GM18526 (cell line): Measurements from ENCODE around the gene CROCC2.

Source experiments
- POLR2A ChIP-seq: IDR thresholded peaks from 3 replicates; pipeline ENCODE4 v1.6.1; 2011; ENCODE audit not compliant: insufficient read length; ENCODE audit errors: extremely low read depth

The CROCC2 gene

DNA sequence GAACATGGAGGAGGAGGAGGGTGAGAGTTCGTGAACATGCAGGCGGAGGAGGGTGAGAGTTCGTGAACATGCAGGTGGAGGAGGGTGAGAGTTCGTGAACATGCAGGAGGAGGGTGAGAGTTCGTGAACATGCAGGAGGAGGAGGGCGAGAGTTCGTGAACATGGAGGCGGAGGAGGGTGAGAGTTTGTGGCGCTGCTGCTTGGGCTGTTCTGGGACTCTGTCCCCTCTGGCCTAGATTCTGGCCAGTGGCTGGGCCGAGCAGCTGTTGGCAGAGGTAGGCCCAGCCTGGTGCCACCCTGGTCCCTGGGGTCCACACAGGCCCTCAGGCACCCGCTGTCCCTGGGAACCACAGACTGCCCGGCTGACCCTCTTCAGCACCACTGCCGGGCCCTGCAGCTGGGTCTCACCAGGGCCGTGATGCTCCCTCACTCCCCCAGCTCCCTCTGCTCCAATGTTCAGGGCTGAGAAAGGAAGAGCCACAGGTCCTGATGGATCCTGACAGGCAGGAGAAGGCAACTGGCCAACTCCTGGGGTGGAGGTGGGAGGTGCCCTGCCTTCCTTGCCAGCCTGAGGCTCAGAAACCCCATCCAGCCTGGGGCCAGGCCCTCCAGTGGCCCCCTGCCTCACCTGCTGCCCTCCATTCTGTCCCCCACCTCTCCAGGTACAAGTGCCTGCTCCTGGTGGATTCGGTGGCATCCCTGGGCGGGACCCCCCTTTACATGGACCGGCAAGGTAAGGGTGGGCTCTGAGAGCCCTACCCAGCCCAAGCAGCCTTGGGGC is 33.6 kb upstream of the CROCC2 start:
- TF ChIP-seq POLR2A = no peak

DNA sequence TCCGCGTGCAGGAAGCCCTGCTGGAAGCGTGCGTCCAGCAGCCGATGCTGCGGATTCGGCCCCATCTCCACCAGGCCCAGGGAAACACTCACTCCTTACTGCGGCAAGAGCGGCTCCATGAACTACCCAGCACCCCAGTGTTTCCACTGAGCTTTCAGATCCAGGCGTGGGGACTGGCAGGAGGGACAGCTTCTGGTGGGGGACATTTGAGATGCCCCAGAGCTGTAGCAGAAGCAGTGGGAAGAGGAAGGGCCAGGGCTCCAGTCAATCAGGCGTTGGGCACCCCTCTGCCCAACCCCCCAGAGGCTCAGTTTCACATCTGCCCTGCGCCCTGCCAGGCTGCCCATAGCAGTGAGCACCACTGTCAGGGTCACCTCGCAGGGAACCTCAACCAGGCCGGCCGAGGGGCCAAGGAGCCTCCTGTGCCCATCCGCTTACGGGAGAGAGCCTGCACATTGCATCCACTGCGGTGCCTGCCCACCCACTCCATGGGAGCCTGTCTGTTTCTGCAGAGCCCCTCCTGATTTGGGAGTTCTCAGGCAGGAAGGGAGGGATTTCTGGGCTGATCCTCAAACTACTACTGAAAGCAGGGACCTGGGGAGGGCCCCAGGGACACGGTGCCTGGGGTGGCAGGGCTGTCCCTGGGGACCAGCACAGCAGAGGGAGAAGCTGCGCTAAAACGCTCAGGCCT is 32.9 kb upstream of the CROCC2 start:
- no peak for TF ChIP-seq POLR2A

DNA sequence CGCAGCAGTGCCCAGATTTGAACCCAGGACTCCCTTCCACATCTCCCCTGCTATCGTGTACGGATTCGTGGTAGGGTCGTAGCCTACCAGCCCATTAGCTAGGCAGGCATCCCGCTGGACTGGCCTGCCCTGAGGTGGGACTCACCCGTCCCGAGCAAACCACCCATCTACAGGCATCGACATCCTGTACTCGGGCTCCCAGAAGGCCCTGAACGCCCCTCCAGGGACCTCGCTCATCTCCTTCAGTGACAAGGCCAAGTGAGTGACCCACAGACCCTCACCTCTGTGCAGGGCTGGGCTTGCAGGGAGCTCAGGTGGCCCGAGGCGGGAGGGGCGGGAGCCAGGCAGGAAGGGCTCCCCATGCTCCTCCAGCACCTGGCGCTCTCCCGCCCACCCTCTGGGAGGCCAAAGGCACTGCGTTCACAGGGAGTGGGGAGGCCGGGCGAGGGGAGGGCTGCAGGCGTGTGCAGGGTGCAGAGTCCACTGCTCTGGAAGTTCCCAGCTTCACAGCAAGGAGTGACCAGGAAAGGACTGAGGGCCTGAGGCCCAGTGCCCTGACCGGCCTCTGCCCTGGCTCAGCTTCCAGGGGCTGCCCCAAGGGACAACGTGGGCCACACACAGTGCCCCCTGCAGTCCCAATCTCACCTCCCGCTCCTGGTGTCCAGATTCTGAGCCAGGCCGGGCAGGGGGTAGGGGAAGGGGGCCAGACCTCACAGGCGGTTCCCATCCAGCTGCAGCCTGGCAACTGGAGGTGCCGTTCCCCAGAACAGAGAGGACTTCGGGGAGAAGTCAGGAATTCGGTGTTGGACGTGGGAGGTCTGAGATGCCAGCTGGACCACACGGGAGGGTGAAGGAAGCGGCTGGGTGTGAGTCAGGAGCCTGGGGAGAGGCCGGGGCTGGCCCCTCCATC is 32.1 kb upstream of the CROCC2 start:
- TF ChIP-seq POLR2A = no peak

DNA sequence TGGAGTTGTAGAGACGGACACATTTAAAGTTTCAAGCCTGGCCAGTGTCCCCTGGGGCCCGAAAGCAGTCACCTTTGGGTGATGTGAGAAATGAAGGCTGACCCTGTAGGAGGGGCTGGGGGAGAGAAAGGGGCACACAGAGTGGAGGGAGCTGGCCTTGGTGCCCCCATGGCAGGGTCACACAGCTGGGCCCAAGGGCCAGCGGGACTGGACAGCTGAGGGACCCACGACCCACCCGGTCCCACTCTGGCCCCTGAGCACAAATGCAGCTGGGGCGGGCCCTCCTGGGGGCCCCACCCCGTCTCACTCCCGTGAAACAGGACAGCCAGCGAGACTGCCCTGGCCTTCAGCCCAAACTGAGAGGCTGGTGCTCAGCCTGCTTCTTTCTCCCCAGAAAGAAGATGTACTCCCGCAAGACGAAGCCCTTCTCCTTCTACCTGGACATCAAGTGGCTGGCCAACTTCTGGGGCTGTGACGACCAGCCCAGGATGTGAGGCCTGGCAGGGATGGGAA is 31.4 kb upstream of the CROCC2 start:
- no peak for TF ChIP-seq POLR2A

DNA sequence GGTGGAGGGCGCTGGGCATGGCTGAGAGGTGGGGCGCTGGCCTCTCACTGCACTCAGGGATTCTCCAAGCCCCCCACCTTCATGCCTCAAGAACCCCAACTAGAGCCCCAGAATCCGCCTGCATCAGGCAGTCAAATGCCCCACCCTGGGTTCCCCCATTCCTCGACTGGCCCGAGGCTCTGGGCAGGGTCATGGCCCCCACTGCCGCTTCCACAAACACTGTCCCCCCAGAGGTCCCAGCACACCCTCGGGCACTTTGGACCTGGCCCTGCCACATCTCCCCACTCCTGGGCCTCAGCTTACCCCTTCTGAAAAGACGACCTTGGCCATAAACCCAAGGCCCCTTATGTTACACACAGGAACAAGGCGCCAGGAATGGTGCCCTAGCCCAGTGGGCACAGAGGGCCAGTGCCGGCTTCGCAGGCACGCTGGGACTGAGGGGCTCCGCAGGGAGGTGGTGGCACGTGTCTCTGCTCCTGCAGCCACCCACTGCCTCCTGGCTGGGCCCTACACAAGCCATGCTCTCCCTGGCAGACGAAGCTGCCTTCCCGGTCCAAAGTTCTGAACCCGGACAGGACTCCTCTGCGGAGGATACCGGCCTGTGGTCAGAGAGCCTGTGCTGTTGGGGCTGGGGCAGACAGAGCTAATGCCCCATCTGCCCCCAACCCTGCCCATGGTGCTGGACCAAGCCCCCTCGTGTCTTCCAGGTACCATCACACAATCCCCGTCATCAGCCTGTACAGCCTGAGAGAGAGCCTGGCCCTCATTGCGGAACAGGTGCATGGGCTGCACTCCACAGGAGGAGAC is 30.7 kb upstream of the CROCC2 start:
- TF ChIP-seq POLR2A = no peak

DNA sequence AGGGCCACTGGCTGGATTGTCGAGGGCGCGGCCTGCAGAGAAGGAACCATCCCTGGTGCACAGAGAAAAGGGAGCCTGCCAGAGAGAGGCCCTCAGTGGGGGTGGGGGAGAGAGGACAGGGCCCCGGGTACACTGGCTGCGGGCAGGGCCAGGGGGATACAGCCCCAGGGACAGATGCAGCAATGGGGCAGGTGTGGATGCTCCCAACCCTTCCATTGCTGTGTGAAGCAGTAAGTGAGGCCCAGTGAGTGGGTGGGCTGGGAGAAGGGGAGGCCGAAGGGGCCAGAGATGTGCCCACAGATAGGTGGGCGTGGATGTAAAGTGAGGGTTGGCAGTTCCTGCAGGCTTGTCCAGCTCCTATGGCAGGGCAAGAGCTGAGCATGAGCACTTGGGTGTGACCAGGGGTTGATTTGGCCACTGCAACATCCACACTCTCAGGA is 30.1 kb upstream of the CROCC2 start:
- no peak for TF ChIP-seq POLR2A

DNA sequence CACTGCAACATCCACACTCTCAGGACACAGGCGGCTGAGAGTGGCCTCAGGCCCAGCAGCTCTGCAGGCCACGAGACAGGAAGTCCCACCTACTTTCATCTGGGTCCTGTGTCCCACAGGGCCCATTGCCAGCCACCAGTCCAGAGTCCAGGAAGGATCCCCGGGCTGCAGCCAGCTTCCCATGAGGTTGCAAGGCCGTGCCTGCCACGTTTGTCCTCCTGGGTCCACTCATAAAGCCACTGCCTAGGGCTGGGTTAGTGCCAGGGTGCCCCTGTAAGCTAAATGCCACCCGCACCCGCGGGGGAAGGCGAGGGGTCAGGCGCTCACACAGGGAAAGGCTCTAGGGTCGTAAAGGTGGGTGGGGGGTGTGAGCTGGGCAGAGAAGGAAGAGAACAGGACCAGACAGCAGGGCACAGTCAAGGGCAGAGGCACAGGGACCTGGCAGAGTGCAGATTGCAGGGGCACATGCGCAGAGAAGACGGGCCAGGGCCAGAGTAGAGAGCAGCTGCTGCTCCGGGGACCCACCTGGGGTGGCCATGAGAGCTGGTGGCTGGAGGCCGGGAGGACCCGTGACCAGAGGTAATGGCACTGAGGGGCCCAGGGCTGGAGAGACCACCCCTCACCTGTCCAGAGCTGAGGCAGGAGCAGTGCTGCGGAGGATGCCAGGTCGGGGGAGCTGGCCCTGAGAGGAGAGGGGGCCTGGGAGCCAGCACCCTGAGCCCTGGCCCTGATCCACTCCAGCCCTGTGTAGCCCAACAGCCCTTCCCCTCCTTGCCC is 29.5 kb upstream of the CROCC2 start:
- TF ChIP-seq POLR2A = no peak

DNA sequence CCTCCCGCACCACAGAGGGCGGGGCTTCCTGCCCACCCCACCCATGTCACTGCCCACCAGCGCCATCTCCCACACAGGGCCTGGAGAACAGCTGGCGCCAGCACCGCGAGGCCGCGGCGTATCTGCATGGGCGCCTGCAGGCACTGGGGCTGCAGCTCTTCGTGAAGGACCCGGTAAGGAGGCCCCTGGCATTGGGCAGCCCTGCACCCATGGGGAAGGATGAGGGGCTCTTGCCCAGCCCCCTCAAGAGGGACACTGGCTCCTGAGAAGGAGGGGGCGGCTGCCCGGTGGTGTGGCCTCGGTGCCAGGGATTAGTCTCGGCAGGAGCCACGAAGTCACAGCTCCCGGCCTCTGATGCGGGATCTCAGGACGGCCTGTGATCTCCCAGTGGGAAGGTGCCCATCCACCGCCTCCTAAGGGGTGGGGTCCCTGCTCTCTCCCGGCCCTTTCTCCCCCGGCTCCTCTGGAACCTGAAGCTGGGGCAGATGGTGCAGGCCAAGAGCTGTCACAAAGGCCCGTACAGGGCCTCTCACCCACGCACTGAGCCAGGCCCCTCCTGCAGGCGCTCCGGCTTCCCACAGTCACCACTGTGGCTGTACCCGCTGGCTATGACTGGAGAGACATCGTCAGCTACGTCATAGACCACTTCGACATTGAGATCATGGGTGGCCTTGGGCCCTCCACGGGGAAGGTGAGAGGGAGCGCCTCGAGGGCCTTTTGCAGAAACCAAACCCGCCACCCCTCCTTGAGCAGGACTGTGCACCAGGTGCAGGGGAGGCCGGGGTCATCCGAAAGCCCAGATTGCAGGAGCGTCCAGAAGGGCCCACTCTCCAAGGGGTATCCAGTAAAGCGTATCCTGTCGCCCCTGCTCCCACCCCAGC is 28.4 kb upstream of the CROCC2 start:
- TF ChIP-seq POLR2A = no peak

DNA sequence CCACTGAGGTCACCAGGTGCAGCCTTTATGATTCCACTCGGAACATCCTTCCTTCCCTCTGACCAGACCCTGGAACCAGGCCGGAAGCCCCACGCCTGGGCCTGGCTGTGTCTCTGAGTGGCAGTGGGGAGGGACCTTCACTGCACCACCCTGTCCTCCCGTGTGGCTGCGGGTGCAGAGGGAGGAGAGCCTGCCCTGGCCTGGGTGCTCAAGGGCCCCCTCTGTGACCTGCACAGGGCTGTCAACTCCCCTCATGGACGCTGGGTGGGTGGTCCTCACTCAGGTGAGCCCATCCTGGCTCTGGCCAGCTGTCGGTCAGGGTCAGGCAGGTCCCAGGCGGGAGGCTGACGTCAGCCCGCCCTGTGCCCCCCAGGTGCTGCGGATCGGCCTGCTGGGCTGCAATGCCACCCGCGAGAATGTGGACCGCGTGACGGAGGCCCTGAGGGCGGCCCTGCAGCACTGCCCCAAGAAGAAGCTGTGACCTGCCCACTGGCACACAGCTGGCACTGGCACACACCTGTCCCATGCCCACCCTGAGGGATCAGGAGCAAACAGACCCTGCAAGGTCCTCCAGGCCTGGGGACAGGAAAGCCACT is 27.7 kb upstream of the CROCC2 start:
- TF ChIP-seq POLR2A = no peak

DNA sequence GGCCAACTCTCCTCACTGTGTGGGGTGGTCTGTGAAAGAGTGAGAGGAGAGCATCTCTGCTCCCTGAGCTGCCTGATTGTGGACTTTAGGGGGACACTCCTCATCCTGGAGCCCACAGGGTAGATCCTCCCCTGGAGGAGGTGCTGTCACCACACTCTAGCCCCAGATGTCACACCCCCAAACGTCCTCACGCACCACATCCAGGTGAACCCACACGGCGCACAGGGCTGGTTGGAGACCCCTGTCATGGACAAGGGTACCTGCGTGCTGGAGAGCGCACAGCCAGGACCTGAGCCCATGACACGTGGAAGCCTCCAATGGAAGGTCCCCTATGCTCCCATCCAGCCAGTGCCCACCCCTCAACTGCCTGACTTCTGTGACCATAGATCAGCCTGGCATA is 27.0 kb upstream of the CROCC2 start:
- TF ChIP-seq POLR2A = no peak

DNA sequence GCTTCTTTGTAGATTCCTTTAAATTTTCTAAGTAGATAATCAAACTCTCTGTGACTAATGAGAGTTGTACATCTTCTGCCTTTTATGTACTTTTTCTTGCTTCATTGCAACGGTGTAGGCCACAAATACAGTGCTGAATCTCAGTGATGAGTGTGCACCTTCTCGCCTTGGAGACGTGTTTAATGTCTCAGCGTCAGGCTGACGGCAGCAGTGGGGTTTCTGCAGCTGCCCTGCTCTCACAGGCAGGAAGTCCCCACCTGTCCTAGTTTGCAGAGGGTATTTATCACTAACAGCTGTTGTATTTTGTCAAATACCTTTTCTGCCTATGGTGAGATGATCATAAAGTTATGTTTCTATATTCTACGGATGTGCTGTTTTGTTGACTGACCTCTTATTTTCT is 24.2 kb upstream of the CROCC2 start:
- TF ChIP-seq POLR2A = no peak

DNA sequence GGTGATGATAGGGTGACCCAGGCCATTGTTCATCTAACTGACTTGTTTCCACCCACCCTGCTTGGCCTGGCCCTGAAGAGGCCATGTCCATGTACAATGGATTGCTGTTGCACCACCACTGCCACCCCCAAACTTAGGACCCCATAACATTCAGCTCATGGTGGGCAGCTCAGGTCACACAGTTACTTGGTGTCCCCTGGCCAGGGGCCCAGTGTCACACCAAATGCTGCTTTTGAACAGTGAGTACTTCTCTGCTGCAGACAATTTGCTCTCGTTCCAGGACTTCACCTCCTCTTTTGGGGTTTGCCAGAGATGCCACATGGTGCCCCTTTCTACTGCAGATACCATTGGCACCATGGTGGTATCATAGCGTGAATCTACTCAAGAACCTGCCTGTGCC is 21.9 kb upstream of the CROCC2 start:
- TF ChIP-seq POLR2A = no peak

DNA sequence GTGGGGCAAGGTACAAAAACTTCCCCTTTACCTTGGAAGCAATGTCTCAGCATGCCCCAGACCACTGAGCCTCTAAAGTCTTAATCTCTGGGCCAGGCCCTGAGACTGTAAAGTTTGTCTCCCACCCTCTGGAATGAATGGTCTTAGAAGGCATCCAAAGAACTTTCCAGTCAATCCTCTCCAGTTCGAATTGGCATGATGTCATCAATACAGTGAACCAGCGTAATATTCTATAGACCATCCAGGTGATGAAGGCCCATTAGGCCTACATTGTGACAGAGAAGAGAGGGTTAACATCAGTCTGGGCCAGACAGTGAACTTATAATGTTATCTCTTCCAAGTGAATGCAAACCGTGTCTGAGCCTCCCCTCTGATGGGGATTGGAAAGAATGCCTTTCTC is 21.4 kb upstream of the CROCC2 start:
- TF ChIP-seq POLR2A = no peak
